Caco-2 (cell line): ENCODE results near the gene CACNA1B. TPM values are rescaled to one million over a fixed set of nuclear protein-coding genes. Genes with fewer than 3 reads are reported as not detected.
A peak's percentile ranks its signal among the peaks of the same experiment; 100 is the strongest.

Experiments used
- BruUV-seq: library from RNA; stranded (reverse); fragments of 400-500 nt; replicated peaks from 2 replicates; lab custom pipeline; 2021; lab: Mats Ljungman, UMichigan
- CTCF ChIA-PET: fragments of 300-600 bp; sonication (Branson Sonifier 250); formaldehyde crosslinking; loops from one replicate; lab custom pipeline; 2022; ENCODE audit warnings: antibody characterized with exemption; lab: Charles Lee
- POLR2A ChIA-PET: fragments of 300-600 bp; sonication (Branson Sonifier 250); formaldehyde crosslinking; loops from one replicate; lab custom pipeline; 2022; ENCODE audit warnings: antibody characterized with exemption; lab: Charles Lee
- DNase-seq, 2 experiments: peaks; one replicate each; pipeline versions ENCODE4 v3.0.0 to v3.0.0-alpha.2; 2020 to 2022
- H3K27me3 ChIP-seq: replicated peaks from 2 replicates; pipeline ENCODE4 v1.6.0; 2011; ENCODE audit warnings: low read length; ENCODE audit not compliant: control insufficient read depth, insufficient read depth
- H3K36me3 ChIP-seq: 2 replicates; pipeline ENCODE4 v1.5.1; 2011; ENCODE audit warnings: low read length; ENCODE audit not compliant: control insufficient read depth, insufficient read depth
- H3K4me1 ChIP-seq: fragments of 250-450 bp; sonication (Bioruptor Pico); 2 replicates; pipeline ENCODE4 v1.5.1; 2020; ENCODE audit warnings: mild to moderate bottlenecking
- H3K4me3 ChIP-seq: 2 replicates; pipeline ENCODE4 v1.5.1; 2011; ENCODE audit warnings: low read depth, mild to moderate bottlenecking, control low read depth, low read length
- H3K9me3 ChIP-seq: fragments of 250-450 bp; sonication (Bioruptor Pico); 2 replicates; pipeline ENCODE4 v1.5.1; 2020; ENCODE audit warnings: mild to moderate bottlenecking, moderate library complexity
- H3K27ac Mint-ChIP-seq: one replicate; pipeline ENCODE4 v1.8.0; 2022; ENCODE audit warnings: mixed read lengths; ENCODE audit not compliant: unreplicated experiment
- H3K27me3 Mint-ChIP-seq: one replicate; pipeline ENCODE4 v1.8.0; 2022; ENCODE audit warnings: mixed read lengths; ENCODE audit not compliant: insufficient read depth, unreplicated experiment
- H3K36me3 Mint-ChIP-seq: one replicate; pipeline ENCODE4 v1.8.0; 2022; ENCODE audit warnings: mild to moderate bottlenecking, mixed read lengths; ENCODE audit not compliant: insufficient read depth, unreplicated experiment
- H3K4me1 Mint-ChIP-seq: one replicate; pipeline ENCODE4 v1.8.0; 2022; ENCODE audit warnings: low read depth, mixed read lengths; ENCODE audit not compliant: unreplicated experiment
- H3K4me3 Mint-ChIP-seq: one replicate; pipeline ENCODE4 v1.8.0; 2022; ENCODE audit warnings: mild to moderate bottlenecking, moderate library complexity, mixed read lengths; ENCODE audit not compliant: unreplicated experiment
- H3K9me3 Mint-ChIP-seq: one replicate; pipeline ENCODE4 v1.8.0; 2022; ENCODE audit warnings: mixed read lengths; ENCODE audit not compliant: unreplicated experiment
- CTCF ChIP-seq, 2 experiments: fragments of 200-600 bp in 1 of 2; IDR thresholded peaks; 1 replicate in 1 of 2; 2 replicates in 1 of 2; pipeline versions ENCODE4 v1.5.1 to v1.8.0; 2011 to 2022; ENCODE audit warnings: antibody characterized with exemption in 1 of 2, control low read depth in 1 of 2, inconsistent platforms in 1 of 2, low read depth in 1 of 2, low read length in 1 of 2, mild to moderate bottlenecking in 1 of 2, moderate library complexity in 1 of 2; ENCODE audit not compliant: insufficient read depth in 1 of 2, severe bottlenecking in 1 of 2, unreplicated experiment in 1 of 2
- intact Hi-C: fragments of 100-400 bp; cut with micrococcal nuclease; formaldehyde crosslinking; loops from one replicate; pipeline ENCODE4 v1.10.0; 2022; ENCODE audit not compliant: unreplicated experiment
- total RNA-seq: library from RNA; stranded (reverse); gene quantifications from 2 replicates; pipeline ENCODE4 v1.2.3, GENCODE V29; 2022

Gene CACNA1B
- total RNA-seq, 1 experiment from 2014 or later: 0.11 TPM

- no peak for TF ChIP-seq CTCF (IDR thresholded peaks at IDR 0.05; ENCODE audit: insufficient read depth in 1 of 2, low read depth in 1 of 2, low read length in 1 of 2, severe bottlenecking in 1 of 2, unreplicated experiment in 1 of 2)
- intact Hi-C loops: no loop called here
- H3K4me1 ChIP-seq: no peaks in the 10 kb centered on the region
- POLR2A ChIA-PET: no interaction called here
- no peaks in the 10 kb centered on the region for H3K9me3 ChIP-seq
- Mint-ChIP-seq H3K27me3 (peaks cover 6% of the 10 kb centered on the region), H3K36me3 (no peaks in the 10 kb centered on the region), H3K4me1 (no peaks in the 10 kb centered on the region), H3K4me3 (no peak overlapping the region), H3K9me3 (no peaks in the 10 kb centered on the region), H3K27ac (no peak overlapping the region)
- CTCF ChIA-PET: no interaction called here
- H3K4me3 ChIP-seq: no peak overlapping the region
- H3K27me3 ChIP-seq: no peaks in the 10 kb centered on the region
- H3K36me3 ChIP-seq: no peaks in the 10 kb centered on the region
- DNase-seq: no peak
- BruUV-seq: no TSS peak
These were observed 175.2 kb downstream of the CACNA1B start for GRCh38 chr9:138052635-138053320.

- no peak overlapping the region for H3K27ac Mint-ChIP-seq
- Histone ChIP-seq H3K36me3 (no peaks in the 10 kb centered on the region), H3K27me3 (no peaks in the 10 kb centered on the region), H3K4me3 (no peak overlapping the region), H3K4me1 (no peaks in the 10 kb centered on the region), H3K9me3 (no peaks in the 10 kb centered on the region)
- no peaks in the 10 kb centered on the region for H3K4me1 Mint-ChIP-seq
- intact Hi-C loops: no loop called here
- no peak for TF ChIP-seq CTCF (IDR thresholded peaks at IDR 0.05; ENCODE audit: insufficient read depth in 1 of 2, low read depth in 1 of 2, low read length in 1 of 2, severe bottlenecking in 1 of 2, unreplicated experiment in 1 of 2)
- peaks cover 6% of the 10 kb centered on the region for H3K27me3 Mint-ChIP-seq
- ChIA-PET POLR2A (no interaction called here), CTCF (no interaction called here)
- DNase-seq: no peak
- H3K36me3 Mint-ChIP-seq: no peaks in the 10 kb centered on the region
- no TSS peak for BruUV-seq
- no peaks in the 10 kb centered on the region for H3K9me3 Mint-ChIP-seq
- H3K4me3 Mint-ChIP-seq: no peak overlapping the region
These were observed 175.8 kb downstream of the CACNA1B start for GRCh38 chr9:138053321-138053868.

GRCh38 chr9:138053996-138054752, 176.6 kb downstream of the CACNA1B start:
- POLR2A ChIA-PET: no interaction called here
- Mint-ChIP-seq H3K4me3 (no peak overlapping the region), H3K27ac (no peak overlapping the region), H3K9me3 (no peaks in the 10 kb centered on the region), H3K36me3 (no peaks in the 10 kb centered on the region), H3K4me1 (no peaks in the 10 kb centered on the region), H3K27me3 (peaks cover 6% of the 10 kb centered on the region)
- peak in 1 of 2 experiments; percentile 30 for DNase-seq
- peak; percentile 27 to 29 for TF ChIP-seq CTCF (IDR thresholded peaks at IDR 0.05; ENCODE audit: insufficient read depth in 1 of 2, low read depth in 1 of 2, low read length in 1 of 2, severe bottlenecking in 1 of 2, unreplicated experiment in 1 of 2)
- Histone ChIP-seq H3K27me3 (no peaks in the 10 kb centered on the region), H3K4me1 (no peaks in the 10 kb centered on the region), H3K4me3 (no peak overlapping the region), H3K36me3 (no peaks in the 10 kb centered on the region), H3K9me3 (no peaks in the 10 kb centered on the region)
- BruUV-seq: no TSS peak
- intact Hi-C loops: no loop called here
- CTCF ChIA-PET: interaction anchor here (0.6 kb wide), 1 partner anchor 78 kb away, joined by 3 read pairs; no protein-coding TSS in a partner anchor
